ES-I3 (cell line): ENCODE results near the gene ZDHHC14.

Source experiments
- H3K36me3 ChIP-seq: 2 replicates; pipeline ENCODE4 v1.6.1; 2013; ENCODE audit warnings: mild to moderate bottlenecking, low read length, control low read depth, moderate library complexity; ENCODE audit not compliant: insufficient read depth
- H3K4me1 ChIP-seq: 2 replicates; pipeline ENCODE4 v1.6.1; 2013; ENCODE audit warnings: mild to moderate bottlenecking, control low read depth, low read length; ENCODE audit not compliant: insufficient read depth
- H3K9ac ChIP-seq: 2 replicates; pipeline ENCODE4 v1.6.1; 2013; ENCODE audit warnings: low read depth, mild to moderate bottlenecking, low read length, moderate library complexity
- H3K9me3 ChIP-seq: 2 replicates; pipeline ENCODE4 v1.6.1; 2013; ENCODE audit warnings: mild to moderate bottlenecking, low read length, moderate library complexity; ENCODE audit not compliant: control insufficient read depth, insufficient read depth

Gene ZDHHC14

DNA sequence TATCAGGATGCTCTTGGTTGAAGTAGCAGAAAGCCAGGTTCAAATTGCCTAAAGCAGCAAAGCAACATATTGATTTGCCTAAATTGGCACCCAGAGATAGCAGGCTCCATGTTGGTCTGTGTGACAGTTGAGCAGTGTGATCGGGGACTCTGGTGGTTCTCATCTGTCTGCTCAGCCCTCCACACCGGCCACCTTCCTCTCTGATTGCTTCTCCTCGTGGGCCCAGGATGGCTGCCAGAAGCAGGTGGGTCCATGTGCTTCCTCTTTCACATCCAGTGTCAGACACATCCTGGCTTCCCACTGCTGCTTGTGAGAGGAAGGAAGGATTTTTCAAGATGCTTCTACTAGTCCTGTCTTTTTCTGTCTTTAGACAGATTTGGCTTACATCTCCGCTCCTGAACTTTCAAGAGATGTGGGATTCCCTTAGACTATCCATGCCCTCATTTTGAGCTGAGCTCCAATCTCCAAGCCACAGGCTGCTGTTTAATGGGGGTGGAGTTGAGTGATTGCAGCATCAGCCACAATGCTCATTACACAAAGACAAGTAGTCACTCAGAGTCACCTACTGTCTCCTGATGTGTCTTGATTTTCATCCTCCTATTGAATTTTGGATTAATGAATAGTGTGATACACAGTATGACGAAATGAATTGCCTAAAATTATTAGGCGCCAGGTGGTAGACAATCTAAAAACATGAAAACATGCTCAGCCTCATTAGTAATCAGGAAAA, 122.2 kb downstream of the ZDHHC14 start:
- H3K9ac ChIP-seq, result no peak overlapping the region
- no peaks in the 10 kb centered on the region; the same call in 1 of the 2 replicates for H3K9me3 ChIP-seq
- H3K4me1 ChIP-seq, result no peaks in the 10 kb centered on the region
- no peaks in the 10 kb centered on the region for H3K36me3 ChIP-seq

DNA sequence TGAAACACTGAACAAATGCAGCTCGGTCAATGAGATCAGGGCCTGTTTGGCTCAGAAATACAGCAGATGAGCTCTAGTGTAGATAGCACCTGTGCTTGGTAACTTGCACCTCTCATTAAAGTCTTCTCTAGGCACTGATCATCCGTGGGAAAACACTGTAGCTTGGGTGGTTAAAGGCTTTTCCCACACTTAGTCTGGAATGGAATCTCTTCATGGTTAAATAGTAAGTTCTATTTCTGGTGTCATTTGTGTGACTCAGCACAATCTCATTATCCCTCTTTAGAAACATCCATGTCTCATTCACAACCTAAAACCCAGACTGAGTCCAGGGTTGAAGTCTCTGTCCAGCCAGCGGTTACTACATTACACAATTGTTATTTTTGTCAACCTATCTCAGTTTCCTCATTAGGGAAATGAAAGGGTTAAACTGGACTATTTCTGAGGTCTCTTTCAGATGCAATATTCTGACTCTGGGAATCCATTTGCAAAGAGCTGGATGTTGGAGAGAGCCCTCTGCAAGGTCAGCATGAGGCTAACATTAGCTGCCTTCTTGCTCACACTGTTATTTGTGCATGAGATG, 125.0 kb downstream of the ZDHHC14 start:
- Histone ChIP-seq H3K36me3 (no peaks in the 10 kb centered on the region), H3K9ac (no peak overlapping the region)

GRCh38 chr6:157510323-157511188, 129.6 kb downstream of the ZDHHC14 start:
- Histone ChIP-seq H3K9me3 (no peaks in the 10 kb centered on the region; the same call in 1 of the 2 replicates), H3K36me3 (no peaks in the 10 kb centered on the region), H3K4me1 (0 out of 2 replicates have a peak, but pooled peaks cover 3% of the 10 kb centered on the region), H3K9ac (no peak overlapping the region)

More for the DNA sequence above, 125.0 kb downstream of the ZDHHC14 start:
- no peaks in the 10 kb centered on the region; the same call in 1 of the 2 replicates for H3K9me3 ChIP-seq
- H3K4me1 ChIP-seq, result 0 out of 2 replicates have a peak, but pooled peaks cover 3% of the 10 kb centered on the region

- Histone ChIP-seq H3K9me3 (no peaks in the 10 kb centered on the region), H3K36me3 (no peaks in the 10 kb centered on the region), H3K9ac (no peak overlapping the region), H3K4me1 (0 out of 2 replicates have a peak, but pooled peaks cover 3% of the 10 kb centered on the region)
Measured at GRCh38 chr6:157511682-157512381, 130.8 kb downstream of the ZDHHC14 start.

- Histone ChIP-seq H3K9me3 (no peaks in the 10 kb centered on the region), H3K4me1 (0 out of 2 replicates have a peak, but pooled peaks cover 3% of the 10 kb centered on the region), H3K9ac (no peak overlapping the region), H3K36me3 (no peaks in the 10 kb centered on the region)
Measured at GRCh38 chr6:157512382-157512682, 131.3 kb downstream of the ZDHHC14 start.

- Histone ChIP-seq H3K9ac (no peak overlapping the region), H3K4me1 (0 out of 2 replicates have a peak, but pooled peaks cover 3% of the 10 kb centered on the region), H3K9me3 (no peaks in the 10 kb centered on the region), H3K36me3 (no peaks in the 10 kb centered on the region)
Measured at GRCh38 chr6:157513004-157513603, 132.1 kb downstream of the ZDHHC14 start.

DNA sequence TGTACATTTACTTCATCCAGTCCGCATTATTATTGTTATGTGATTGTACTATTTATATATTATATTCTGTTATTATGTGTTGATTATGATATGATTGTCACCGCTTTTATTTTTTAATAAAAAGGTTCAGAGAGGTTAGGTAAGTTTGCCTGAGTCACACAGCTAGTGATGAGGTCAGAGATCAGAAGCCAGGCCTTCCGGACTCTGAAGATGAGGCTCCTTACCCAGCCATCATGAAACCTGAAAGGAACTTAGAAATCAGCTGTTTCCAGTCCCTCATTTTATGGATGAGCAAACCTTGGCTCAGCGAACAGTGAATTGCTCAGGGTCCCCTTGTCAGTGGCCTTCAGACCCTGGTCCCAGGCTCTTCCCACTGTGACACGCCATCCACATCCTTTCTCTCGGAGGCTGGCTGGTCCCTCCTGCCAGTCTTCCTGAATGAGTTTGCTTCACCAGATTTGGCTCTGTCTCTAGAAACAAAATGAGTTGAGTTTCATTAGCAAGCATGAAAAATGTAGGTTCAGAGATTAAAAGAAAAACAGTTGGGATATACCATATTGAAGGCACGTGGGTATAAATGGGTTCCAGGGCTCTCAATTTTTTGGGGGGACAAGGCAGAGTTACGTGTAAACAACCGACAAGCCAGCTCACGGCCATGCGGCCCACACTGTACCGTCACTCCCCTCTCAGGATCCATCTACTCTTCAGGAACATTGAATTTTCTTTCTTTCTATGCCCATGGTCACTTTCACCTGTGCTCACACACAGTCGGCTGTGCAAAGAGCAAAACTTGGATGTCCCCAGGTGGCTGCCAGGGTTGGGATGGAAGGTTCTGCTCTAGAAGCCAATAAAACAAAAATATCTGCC, 132.9 kb downstream of the ZDHHC14 start:
- no peaks in the 10 kb centered on the region for H3K36me3 ChIP-seq

DNA sequence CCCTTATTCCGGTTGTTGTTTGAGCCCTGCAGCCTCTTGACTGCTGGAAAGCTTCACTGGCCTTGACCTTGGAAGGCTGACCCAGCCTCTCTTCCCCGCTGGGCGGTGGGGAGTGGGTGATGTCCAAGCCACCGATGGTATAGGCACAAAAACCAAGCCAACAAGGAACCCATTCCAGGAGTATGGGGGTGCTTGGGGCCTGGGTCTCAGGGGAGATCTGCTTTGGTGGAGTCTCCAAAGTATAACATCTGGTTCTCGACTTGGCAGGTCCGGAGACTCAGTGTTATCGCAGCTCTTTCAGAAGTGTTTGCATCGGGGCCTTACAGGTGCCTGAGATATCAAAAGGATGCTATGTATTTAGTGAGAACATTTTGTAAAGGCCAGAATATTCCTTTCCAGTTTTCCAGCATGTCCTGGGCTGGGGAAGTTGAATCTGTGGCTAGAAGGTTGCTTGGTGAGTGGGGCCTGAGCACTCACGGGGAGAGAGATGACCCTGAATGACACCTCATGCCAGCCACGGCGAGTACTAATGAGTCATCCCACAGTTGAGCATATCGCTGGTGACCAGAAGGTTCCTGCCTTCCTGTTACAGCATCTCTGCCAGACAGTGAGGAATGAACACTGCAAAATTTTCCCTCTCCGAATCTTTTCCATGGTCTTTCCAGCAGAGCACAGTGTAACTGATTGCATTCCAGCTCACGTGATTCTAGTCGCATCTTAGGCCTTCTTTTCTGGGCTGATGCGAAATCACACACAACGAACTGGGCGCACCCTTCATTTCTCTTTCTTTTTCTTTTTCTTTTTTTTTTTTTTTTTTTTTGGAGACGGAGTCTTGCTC, 133.9 kb downstream of the ZDHHC14 start:
- Histone ChIP-seq H3K9me3 (no peaks in the 10 kb centered on the region), H3K4me1 (peaks cover 14% of the 10 kb centered on the region; the same call in 1 of the 2 replicates), H3K9ac (no peak overlapping the region), H3K36me3 (no peaks in the 10 kb centered on the region)

More for the DNA sequence above, 132.9 kb downstream of the ZDHHC14 start:
- Histone ChIP-seq H3K4me1 (0 out of 2 replicates have a peak, but pooled peaks cover 3% of the 10 kb centered on the region), H3K9me3 (no peaks in the 10 kb centered on the region), H3K9ac (no peak overlapping the region)

DNA sequence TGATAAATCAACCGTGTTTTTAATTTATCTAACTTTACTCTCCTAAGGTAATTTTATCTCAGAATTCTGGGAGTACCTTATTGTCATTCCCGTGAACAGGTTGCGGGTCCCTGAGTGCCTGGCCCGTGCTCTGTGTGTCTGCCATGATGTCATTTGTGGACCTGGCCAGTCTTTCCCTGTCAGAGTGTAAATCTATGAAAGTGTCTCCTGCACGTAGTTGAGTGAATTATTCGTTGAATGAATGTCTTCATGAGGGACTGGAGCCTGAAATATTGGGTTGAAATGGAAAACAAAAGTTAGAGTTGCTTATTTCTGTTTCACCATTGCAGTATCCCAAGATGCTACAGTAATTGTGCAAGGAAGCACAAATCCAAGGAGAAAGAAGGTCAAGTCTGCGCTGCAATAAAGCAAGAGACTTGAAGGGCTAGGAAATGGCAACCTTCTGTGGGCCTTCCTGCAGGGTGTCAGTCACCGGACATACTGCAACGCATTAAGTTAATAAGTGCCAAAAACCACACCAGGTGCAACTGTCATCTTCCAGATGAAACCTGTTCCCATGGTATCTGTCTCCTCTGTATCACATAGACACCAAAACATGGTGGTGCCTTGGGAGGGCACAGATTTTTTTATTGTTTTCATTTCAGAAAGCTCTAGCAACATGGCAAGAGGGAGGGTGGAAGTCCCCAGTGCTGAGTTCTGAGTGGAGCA, 135.5 kb downstream of the ZDHHC14 start:
- H3K4me1 ChIP-seq, result peaks cover 11% of the 10 kb centered on the region; the same call in 1 of the 2 replicates
- no peaks in the 10 kb centered on the region for H3K36me3 ChIP-seq
- H3K9me3 ChIP-seq, result no peaks in the 10 kb centered on the region
- H3K9ac ChIP-seq, result no peak overlapping the region

GRCh38 chr6:157517601-157518359, 136.8 kb downstream of the ZDHHC14 start:
- peaks cover 11% of the 10 kb centered on the region; the same call in 1 of the 2 replicates for H3K4me1 ChIP-seq
- no peak overlapping the region for H3K9ac ChIP-seq
- no peaks in the 10 kb centered on the region for H3K36me3 ChIP-seq
- H3K9me3 ChIP-seq, result no peaks in the 10 kb centered on the region

DNA sequence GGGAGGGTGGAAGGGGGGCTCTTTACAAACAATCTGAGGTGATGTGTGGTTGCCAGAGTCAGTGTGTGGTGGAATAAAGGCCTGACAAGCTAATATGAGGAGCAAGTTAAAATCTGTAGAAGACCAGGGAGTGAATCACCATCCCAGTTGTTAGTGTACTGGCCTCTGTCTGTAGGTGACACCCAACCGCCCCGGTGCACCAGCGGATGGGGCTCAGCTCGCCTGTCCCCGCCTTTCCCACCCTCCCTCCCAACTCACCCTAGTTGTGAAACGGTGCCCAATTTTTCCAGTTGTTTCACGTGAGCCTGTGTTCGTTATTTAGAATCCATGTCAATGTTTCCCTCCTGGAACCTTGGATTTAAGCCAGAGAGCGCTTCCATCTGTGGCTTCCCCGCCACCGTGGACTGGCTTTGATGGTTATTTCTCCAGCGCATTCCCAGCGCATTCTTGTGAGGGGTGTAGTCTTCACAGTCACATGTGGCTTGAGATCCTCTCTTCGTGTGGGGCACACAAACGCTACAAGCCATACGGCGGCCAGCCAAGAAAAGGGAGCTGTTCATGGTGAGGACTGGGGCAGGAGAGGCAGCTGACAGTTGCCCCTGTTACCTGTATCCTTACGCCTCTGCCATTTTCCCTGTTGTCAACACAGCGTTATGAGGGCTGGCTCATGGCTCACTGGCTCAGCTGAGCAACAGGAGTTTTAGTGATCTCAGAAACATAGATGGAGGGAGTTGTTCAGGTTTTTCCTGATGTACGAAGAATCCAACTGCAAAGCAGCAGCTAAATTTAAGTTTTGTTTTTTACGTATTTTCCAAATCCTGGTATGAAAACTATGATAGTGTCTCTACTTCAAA, 137.6 kb downstream of the ZDHHC14 start:
- peaks cover 11% of the 10 kb centered on the region; the same call in 1 of the 2 replicates for H3K4me1 ChIP-seq
- no peaks in the 10 kb centered on the region for H3K36me3 ChIP-seq
- H3K9ac ChIP-seq, result no peak overlapping the region
- H3K9me3 ChIP-seq, result no peaks in the 10 kb centered on the region
